Heart right ventricle (tissue), 16 donors: ENCODE measurements around the gene BRF1. TPM values are rescaled to one million over a fixed set of nuclear protein-coding genes. Genes with fewer than 3 reads are reported as not detected.

Experiments used
- ATAC-seq, 8 donors: fragments of 200-7000 bp; cut with Tn5 transposase; one replicate each; pipeline ENCODE4 v1.9.1; 2020; ENCODE audit warnings: mild to moderate bottlenecking in 8 of 8, moderate library complexity in 8 of 8, moderate number of reproducible peaks in 1 of 8
- DNase-seq, 2 donors: peaks; one replicate each; pipeline ENCODE4 v3.0.0-alpha.2; 2020
- H3K27ac ChIP-seq, 10 donors: fragments of 200-600 bp; sonication (generic) in 2 of 10; one replicate each; pipeline versions ENCODE4 v1.5.0 to v1.8.0; 2020 to 2022; ENCODE audit warnings: mild to moderate bottlenecking in 3 of 10
- H3K27me3 ChIP-seq, 7 donors: fragments of 200-600 bp; one replicate each; pipeline ENCODE4 v1.8.0; 2021 to 2022; ENCODE audit warnings: mild to moderate bottlenecking in 2 of 7
- H3K36me3 ChIP-seq, 9 donors: fragments of 200-600 bp; sonication (generic) in 1 of 9; one replicate each; pipeline versions ENCODE4 v1.5.0 to v1.8.0; 2020 to 2022; ENCODE audit warnings: mild to moderate bottlenecking in 2 of 9
- H3K4me1 ChIP-seq, 9 donors: fragments of 200-600 bp; sonication (generic) in 1 of 9; one replicate each; pipeline versions ENCODE4 v1.5.0 to v1.8.0; 2020 to 2022; ENCODE audit warnings: mild to moderate bottlenecking in 4 of 9
- H3K4me3 ChIP-seq, 10 donors: fragments of 200-600 bp; sonication (generic) in 2 of 10; one replicate each; pipeline versions ENCODE4 v1.5.0 to v1.8.0; 2020 to 2022; ENCODE audit warnings: mild to moderate bottlenecking in 7 of 10, moderate library complexity in 2 of 10
- H3K9me3 ChIP-seq, 11 donors: fragments of 200-600 bp in 10 of 11; sonication (generic) in 2 of 11; one replicate each; pipeline versions ENCODE4 v1.5.0 to v1.8.0; 2013 to 2022; ENCODE audit warnings: mild to moderate bottlenecking in 2 of 11, control low read depth in 1 of 11, moderate library complexity in 1 of 11
- CTCF ChIP-seq, 9 donors: fragments of 200-600 bp; sonication (generic) in 2 of 9; IDR thresholded peaks; one replicate each; pipeline versions ENCODE4 v1.5.0 to v1.8.0; 2021 to 2022; ENCODE audit warnings: antibody characterized with exemption in 9 of 9, mild to moderate bottlenecking in 5 of 9, moderate library complexity in 1 of 9
- WGBS, 2 donors: extraction: QIAGEN DNeasy Blood & Tissue Kit; methylation state at CpG; one replicate each; pipeline ENCODE4 v1.1.7; 2013; ENCODE audit warnings: inconsistent platforms in 1 of 2; 5-methylcytosine and 5-hydroxymethylcytosine counted together
- intact Hi-C, 10 donors: fragments of 100-400 bp; cut with DNase I; formaldehyde crosslinking; loops; one replicate each; pipeline versions ENCODE4 v1.11.1 to v1.14.2; 2022
- polyA plus RNA-seq, 2 donors: library from polyadenylated mRNA; stranded (reverse); fragments of 200-250 nt; gene quantifications; one replicate each; pipeline ENCODE4 v1.2.3, GENCODE V29; 2013
- total RNA-seq, 10 donors: library from RNA; stranded (reverse); fragmentation: NEBNext Ultra II Directional in 3 of 10; extraction: Animal tissue kit (Norgen Biotek cat#: 25700) in 3 of 10; gene quantifications; one replicate each; pipeline versions ENCODE4 v1.2.1 to v1.2.4, GENCODE V29; 2021 to 2023
- donor health status: Arrhythmogenic right ventricular cardiomyopathy.
- donor health status: ischemic (EF 13 %, LVEDD 7.1; RV severe dilation, severe dysfunction).
- donor health status: healthy with polysubstance abuse.
- donor health status: DM: no; HTN: yes; CAD: no.
- donor health status: DM: no; HTN: no; CAD: no.
- donor health status: ischemic (EF 25% LVEDD 6.9; RV normal size, moderate dysfunction).
- donor health status: ischemic (EF 25% LVEDD 5.7; RV mildly dilated, moderate dysfunction).
- donor health status: healthy.
- donor health status: DM: yes; HTN: yes; CAD: no.
- donor health status: Ischemic cardiomyopathy.
- donor health status: ischemic (EF 35%, LVEDD 5.7; RV mildly dilated, moderate dysfunction).
- donor health status: nonischemic (EF 11% LVEDD 7.7; RV severe dilation, severe dysfunction).
- donor health status: DM: yes; HTN: yes; CAD: no.
- donor health status: PGD.
- donor health status: ischemic (EF 29% LVEDD 5.4; RV normal size, mild dysfunction).
- donor health status: nonischemic (EF 23%, LVEDD 6.1; RV moderate dilation, normal function).

BRF1 gene
- total and polyA plus RNA-seq, 12 donors, result 12.7 to 30.8 (median 16.2) TPM

GRCh38 chr14:105208738-105209075 is 92.1 kb downstream of the BRF1 start:
- Histone ChIP-seq H3K9me3 (no peaks in the 10 kb centered on the region), H3K27me3 (no peaks in the 10 kb centered on the region), H3K4me1 (peaks cover 23 to 40% (median 32%) of the 10 kb centered on the region in 9 donors), H3K27ac (no peak overlapping the region), H3K4me3 (no peak overlapping the region), H3K36me3 (peaks cover 0 to 48% (median 7%) of the 10 kb centered on the region in 9 donors)
- intact Hi-C loops, result loop anchor here in 2 of 10 donors (10.0 kb wide), 1 partner anchor 76 kb away; no protein-coding TSS in a partner anchor
- peak in 1 of 2 donors; percentile 13 for DNase-seq
- no peak for ATAC-seq
- WGBS, 2 donors, result 91% methylated on average over 12 of the region's 12 CpGs
- TF ChIP-seq CTCF (IDR thresholded peaks at IDR 0.05), result no peak

- no peak for TF ChIP-seq CTCF (IDR thresholded peaks at IDR 0.05)
- WGBS, 2 donors, result 87 to 89% methylated on average over 25 of the region's 25 CpGs
- Histone ChIP-seq H3K27me3 (no peaks in the 10 kb centered on the region), H3K27ac (peak overlapping the region in 5 of 10 donors; percentile 37 to 65 (median 51)), H3K36me3 (peaks cover 0 to 42% (median 7%) of the 10 kb centered on the region in 9 donors), H3K9me3 (no peaks in the 10 kb centered on the region), H3K4me1 (peaks cover 24 to 44% (median 34%) of the 10 kb centered on the region in 9 donors), H3K4me3 (no peak overlapping the region)
- ATAC-seq (no peak), DNase-seq (no peak)
- intact Hi-C loops, result loop anchor here in 2 of 10 donors (10.0 kb wide), 1 partner anchor 77 kb away; no protein-coding TSS in a partner anchor
These were observed 92.6 kb downstream of the BRF1 start for GRCh38 chr14:105207996-105208737.

DNA sequence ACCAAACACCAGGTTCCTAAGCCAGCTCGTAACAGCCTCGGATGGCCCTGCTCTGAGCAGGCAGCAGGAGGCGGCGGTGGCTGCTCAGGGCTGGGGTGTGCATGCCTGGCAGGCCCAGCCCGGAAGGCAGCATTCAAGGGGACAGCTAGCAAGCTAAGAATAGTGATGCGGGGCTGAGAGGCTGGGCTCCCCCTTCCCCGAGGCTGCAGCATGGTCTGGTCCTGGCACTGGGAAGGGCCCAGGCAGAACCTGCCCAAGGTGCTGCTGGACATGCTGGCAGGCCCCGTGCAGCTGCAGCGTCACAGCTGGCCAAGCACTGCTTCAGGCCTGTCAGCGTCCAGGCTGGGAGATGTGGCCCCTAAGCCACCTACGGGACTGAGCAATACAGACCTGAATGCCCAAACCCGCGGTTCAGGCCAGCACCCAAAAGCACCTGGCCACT is 93.3 kb downstream of the BRF1 start:
- H3K27me3 ChIP-seq, result peaks cover 0 to 3% (median 0%) of the 10 kb centered on the region in 7 donors
- H3K4me1 ChIP-seq, result peaks cover 26 to 51% (median 41%) of the 10 kb centered on the region in 9 donors
- no peaks in the 10 kb centered on the region for H3K9me3 ChIP-seq
- H3K27ac ChIP-seq, result peak overlapping the region in 8 of 10 donors; percentile 5 to 65 (median 44)
- ATAC-seq (peak; percentile 12 to 60 (median 42)), DNase-seq (peak; percentile 55 to 65)
- TF ChIP-seq CTCF (IDR thresholded peaks at IDR 0.05), result peak in 4 of 9 donors; percentile 31 to 45 (median 42)
- H3K36me3 ChIP-seq, result peaks cover 0 to 36% (median 7%) of the 10 kb centered on the region in 9 donors
- 48 to 52% methylated on average over 13 of the region's 13 CpGs for WGBS, 2 donors
- no peak overlapping the region for H3K4me3 ChIP-seq
- intact Hi-C loops, result loop anchor here in 2 of 10 donors (10.0 kb wide), 1 partner anchor 77 kb away; no protein-coding TSS in a partner anchor

GRCh38 chr14:105206873-105207272 is 93.9 kb downstream of the BRF1 start:
- no peaks in the 10 kb centered on the region for H3K9me3 ChIP-seq
- no peak overlapping the region for H3K4me3 ChIP-seq
- intact Hi-C loops, result loop anchor here in 2 of 10 donors (10.0 kb wide), 1 partner anchor 78 kb away; no protein-coding TSS in a partner anchor
- ATAC-seq (no peak), DNase-seq (no peak)
- WGBS, 2 donors, result 25 to 28% methylated on average over 5 of the region's 5 CpGs
- H3K36me3 ChIP-seq, result peaks cover 0 to 32% (median 7%) of the 10 kb centered on the region in 9 donors
- H3K27me3 ChIP-seq, result peaks cover 0 to 7% (median 0%) of the 10 kb centered on the region in 7 donors
- H3K27ac ChIP-seq, result peak overlapping the region in 7 of 10 donors; percentile 5 to 65 (median 41)
- no peak for TF ChIP-seq CTCF (IDR thresholded peaks at IDR 0.05)
- H3K4me1 ChIP-seq, result peaks cover 26 to 57% (median 46%) of the 10 kb centered on the region in 9 donors
